Stimulated activated CD4-positive, alpha-beta T cell treated with anti-CD3 and anti-CD28 coated beads, Interleukin-15, amount 100 ng/mL, for 1 hour (primary cell): ENCODE results near the gene CGB7.
"Not testable (repeated sequence)": the region's sequence is repeated elsewhere in the genome, so short reads cannot be mapped to it uniquely, and the experiment has no call there.

Experiments
- DNase-seq, 2 donors: peaks; one replicate each; pipeline ENCODE4 v3.0.0-alpha.2; 2020; ENCODE audit warnings: low read depth in 1 of 2, low spot score in 1 of 2

The CGB7 gene

DNA sequence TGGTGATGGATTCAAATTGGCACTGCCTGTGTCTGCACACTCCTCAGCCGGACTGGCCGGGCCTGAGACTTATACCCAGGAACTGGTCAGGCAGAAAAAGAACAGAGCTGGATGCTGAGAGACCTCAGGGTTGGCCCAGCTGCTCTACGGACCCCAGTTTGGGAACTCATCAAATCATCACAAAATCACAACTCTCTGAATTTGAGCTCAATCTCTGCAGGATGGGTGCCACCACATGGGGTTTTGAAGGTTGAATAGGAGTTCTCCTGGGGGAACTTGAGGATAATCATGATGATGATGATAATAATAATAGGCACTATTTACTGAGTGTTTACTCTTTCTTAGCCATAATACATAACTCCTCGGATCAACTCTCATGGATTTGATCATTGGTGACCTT is 14.9 kb downstream of the CGB7 start:
- not testable (repeated sequence) for DNase-seq

DNA sequence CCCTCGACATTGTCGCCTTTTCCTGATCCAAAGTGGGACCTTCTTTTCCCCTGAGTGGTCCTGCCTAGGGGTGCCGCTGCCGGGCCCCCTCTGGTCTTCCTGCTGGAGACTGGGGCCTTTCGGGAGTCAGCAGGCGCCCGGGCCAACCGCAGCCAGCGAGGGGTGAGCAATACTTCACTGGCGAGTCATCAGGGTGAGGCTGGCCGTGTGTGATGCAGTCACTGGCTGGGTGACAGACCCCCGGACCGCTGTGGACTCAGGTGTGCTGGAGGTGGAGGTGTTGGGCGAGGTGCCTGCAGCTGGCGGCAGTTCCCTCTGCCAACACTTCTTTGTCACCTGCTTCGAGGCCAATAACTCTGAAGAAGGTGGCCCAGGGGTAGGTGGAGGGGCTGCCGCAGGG is 15.4 kb downstream of the CGB7 start:
- DNase-seq, result no peak

DNA sequence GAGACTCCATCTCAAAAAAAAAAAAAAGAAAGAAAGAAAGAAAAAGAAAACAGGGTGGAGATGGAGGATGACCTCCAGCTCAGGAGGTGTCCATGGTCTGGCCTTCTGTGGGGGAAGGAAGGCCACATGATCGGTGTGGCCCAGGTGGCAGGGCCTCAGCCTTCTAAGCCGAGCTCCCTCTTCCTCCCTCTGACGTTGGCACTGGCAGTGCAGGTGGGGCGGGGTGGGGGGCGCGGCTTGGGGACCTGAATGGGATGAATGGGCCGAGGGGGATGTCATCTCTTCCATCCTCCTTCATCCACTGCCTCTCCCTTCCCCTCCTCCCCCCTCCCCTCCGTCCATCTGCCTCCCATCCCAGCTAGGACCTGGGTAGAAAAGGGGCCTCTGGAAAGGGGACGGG is 17.8 kb downstream of the CGB7 start:
- DNase-seq, result not testable (repeated sequence)

DNA sequence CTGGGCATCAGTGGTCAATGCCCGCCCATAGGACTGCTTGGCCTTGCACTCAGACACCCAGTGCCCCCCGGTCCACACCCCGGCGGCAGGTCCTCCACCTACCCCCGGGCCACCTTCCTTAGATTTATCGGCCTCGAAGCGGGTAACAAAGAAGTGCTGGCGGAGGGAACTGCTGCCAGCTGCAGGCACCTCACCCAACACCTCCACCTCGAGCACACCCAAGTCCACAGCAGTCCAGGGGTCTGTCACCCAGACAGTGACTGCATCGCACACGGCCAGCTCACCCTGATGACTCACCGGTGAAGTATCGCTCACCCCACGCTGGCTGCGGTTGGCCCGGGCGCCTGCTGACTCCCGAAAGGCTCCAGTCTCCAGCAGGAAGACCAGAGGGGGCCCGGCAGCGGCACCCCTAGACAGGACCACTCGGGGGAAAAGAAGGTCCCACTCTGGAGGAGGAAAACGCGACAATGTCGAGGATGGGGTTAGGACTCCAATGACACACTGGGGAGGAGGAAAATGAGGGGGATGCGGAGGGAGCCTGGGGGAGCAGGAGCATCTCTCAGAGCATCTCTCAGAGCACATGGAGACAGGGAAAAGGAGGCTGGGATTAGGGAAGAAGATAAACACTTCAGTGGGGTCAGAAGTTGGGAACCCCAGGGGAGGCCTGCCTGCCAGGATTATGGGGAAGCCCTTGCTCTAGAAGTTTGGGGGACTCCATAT is 18.8 kb downstream of the CGB7 start:
- not testable (repeated sequence) for DNase-seq

DNA sequence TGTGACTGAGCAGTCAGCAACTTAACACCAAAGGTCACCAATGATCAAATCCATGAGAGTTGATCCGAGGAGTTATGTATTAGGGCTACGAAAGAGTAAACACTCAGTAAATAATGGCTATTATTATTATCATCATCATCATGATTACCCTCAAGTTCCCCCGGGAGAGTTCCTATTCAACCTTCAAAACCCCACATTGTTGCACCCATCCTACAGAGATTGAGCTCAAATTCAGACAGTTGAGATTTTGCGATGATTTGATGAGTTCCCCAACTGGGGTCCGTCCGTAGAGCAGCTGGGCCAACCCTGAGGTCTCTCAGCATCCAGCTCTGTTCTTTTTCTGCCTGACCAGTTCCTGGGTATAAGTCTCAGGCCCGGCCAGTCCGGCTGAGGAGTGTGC is 19.4 kb downstream of the CGB7 start:
- DNase-seq, result not testable (repeated sequence)

DNA sequence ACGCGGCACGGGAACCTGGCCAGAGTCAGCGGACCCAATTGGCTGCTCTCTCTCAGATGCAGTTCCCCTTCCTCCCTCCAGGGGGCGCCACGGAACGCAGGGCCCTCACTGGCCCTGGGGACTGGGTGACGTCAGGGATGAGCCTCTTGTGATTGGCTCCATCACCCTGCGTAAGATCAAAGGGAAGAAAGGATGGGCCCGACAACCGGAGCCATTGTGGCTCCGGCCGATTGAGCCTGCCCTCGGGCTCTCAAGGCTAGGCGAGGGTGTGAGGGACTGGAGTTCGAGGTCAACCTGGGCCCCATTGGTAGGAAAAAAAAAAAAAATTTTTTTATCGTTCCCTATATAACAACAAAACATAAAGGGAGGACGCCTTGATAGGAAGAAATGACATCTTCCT is 20.7 kb downstream of the CGB7 start, which contains the start of gene CGB1:
Gene CGB1 (minus strand): TSS at position 81 of the 400 bp plus-strand sequence. CDS start 184 bp downstream, outside the sequence.
- DNase-seq, result not testable (repeated sequence)

DNA sequence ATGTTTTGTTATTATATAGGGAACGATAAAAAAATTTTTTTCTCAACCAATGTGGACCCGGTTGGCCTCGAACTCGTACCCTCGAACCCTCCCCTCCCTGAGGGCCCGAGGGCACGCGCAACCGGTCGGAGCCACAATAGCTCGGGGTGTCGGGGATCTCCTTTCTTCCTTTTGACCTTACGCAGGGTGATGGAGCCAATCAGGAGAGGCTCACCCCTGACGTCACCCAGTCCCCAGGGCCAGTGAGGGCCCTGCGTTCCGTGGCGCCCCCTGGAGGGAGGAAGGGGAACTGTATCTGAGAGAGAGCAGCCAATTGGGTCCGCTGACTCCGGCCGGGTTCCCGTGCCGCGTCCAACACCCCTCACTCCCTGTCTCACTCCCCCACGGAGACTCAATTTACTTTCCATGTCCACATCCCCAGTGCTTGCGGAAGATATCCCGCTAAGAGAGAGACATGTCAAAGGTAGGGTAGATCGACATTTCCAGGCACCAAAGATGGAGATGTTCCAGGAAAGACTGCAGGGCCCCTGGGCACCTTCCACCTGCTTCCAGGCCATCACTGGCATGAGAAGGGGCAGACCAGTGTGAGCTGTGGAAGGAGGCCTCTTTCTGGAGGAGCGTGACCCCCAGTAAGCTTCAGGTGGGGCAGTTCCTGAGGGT is 25.8 kb downstream of the CGB7 start, which contains the start of gene CGB2:
Gene CGB2 (plus strand): TSS at position 249 of the 660 bp plus-strand sequence. CDS start 206 bp downstream, at position 455.
- DNase-seq, result peak in 1 of 2 donors; percentile 24

DNA sequence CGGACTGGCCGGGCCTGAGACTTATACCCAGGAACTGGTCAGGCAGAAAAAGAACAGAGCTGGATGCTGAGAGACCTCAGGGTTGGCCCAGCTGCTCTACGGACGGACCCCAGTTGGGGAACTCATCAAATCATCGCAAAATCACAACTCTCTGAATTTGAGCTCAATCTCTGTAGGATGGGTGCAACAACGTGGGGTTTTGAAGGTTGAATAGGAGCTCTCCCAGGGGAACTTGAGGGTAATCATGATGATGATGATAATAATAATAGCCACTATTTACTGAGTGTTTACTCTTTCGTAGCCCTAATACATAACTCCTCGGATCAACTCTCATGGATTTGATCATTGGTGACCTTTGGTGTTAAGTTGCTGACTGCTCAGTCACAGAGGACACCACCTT is 27.2 kb downstream of the CGB7 start:
- DNase-seq, result not testable (repeated sequence)

DNA sequence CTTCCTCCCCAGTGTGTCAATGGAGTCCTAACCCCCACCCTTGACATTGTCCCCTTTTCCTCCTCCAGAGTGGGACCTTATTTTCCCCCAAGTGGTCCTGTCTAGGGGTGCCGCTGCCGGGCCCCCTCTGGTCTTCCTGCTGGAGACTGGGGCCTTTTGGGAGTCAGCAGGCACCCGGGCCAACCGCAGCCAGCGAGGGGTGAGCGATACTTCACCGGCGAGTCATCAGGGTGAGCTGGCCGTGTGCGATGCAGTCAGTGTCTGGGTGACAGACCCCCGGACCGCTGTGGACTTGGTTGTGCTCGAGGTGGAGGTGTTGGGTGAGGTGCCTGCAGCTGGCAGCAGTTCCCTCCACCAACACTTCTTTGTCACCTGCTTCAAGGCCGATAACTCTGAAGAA is 27.8 kb downstream of the CGB7 start:
- not testable (repeated sequence) for DNase-seq

DNA sequence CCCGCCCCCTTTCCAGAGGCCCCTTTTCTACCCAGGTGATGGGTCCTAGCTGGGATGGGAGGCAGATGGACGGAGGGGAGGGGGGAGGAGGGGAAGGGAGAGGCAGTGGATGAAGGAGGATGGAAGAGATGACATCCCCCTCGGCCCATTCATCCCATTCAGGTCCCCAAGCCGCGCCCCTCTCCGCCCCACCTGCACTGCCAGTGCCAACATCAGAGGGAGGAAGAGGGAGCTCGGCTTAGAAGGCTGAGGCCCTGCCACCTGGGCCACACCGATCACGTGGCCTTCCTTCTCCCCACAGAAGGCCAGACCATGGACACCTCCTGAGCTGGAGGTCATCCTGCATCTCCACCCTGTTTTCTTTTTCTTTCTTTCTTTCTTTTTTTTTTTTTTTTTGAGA is 28.9 kb downstream of the CGB7 start:
- DNase-seq, result not testable (repeated sequence)

DNA sequence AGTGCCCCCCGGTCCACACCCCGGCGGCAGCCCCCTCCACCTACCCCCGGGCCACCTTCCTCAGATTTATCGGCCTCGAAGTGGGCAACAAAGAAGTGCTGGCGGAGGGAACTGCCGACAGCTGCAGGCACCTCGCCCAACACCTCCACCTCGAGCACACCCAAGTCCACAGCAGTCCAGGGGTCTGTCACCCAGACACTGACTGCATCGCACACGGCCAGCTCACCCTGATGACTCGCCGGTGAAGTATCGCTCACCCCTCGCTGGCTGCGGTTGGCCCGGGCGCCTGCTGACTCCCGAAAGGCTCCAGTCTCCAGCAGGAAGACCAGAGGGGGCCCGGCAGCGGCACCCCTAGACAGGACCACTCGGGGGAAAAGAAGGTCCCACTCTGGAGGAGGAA is 31.9 kb downstream of the CGB7 start:
- not testable (repeated sequence) for DNase-seq

DNA sequence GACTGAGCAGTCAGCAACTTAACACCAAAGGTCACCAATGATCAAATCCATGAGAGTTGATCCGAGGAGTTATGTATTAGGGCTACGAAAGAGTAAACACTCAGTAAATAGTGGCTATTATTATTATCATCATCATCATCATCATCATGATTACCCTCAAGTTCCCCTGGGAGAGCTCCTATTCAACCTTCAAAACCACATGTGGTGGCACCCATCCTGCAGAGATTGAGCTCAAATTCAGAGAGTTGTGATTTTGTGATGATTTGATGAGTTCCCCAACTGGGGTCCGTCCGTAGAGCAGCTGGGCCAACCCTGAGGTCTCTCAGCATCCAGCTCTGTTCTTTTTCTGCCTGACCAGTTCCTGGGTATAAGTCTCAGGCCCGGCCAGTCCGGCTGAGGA is 32.5 kb downstream of the CGB7 start:
- DNase-seq, result not testable (repeated sequence)

DNA sequence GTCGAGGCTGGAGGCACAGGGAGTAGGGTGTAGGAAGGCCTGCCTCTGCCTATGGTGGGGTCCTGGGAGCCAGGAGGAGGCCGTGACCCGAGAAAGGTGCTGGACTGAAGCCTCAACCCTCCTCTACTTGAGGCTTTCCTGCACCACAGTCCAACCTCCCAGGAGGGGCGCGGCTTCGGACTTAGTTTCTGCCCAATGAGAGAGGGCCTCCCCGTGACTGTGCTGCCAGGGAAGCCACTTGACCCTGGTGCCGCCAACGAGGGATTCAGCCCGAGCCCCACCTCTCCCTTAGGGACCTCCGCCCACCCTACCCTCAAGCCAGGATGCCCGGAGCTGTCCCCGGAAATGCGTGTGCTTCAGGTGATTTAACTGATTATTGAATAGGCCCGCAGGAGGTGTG is 33.3 kb downstream of the CGB7 start, which contains the start of gene CGB3:
Gene CGB3 (minus strand): TSS at position 101 of the 400 bp plus-strand sequence. CDS start 362 bp downstream, outside the sequence.
- not testable (repeated sequence) for DNase-seq

DNA sequence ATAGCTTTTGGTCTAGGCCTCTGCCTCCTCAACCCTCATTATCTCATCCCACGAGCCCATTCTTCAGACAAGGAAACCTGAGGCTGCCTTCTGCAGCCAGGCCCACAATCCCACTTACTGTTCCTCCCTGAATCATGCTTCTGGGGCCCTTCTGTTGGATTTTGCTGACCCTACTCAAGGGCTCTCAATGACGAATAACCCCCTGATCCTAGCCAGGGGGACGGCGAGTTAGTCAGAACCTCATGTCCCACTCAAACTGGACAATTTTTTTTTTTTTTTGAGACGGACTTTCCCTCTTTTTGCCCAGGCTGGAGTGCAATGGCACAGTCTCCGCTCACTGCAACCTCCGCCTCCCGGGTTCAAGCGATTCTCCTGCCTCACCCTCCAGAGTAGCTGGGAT is 35.4 kb downstream of the CGB7 start:
- DNase-seq, result no peak

DNA sequence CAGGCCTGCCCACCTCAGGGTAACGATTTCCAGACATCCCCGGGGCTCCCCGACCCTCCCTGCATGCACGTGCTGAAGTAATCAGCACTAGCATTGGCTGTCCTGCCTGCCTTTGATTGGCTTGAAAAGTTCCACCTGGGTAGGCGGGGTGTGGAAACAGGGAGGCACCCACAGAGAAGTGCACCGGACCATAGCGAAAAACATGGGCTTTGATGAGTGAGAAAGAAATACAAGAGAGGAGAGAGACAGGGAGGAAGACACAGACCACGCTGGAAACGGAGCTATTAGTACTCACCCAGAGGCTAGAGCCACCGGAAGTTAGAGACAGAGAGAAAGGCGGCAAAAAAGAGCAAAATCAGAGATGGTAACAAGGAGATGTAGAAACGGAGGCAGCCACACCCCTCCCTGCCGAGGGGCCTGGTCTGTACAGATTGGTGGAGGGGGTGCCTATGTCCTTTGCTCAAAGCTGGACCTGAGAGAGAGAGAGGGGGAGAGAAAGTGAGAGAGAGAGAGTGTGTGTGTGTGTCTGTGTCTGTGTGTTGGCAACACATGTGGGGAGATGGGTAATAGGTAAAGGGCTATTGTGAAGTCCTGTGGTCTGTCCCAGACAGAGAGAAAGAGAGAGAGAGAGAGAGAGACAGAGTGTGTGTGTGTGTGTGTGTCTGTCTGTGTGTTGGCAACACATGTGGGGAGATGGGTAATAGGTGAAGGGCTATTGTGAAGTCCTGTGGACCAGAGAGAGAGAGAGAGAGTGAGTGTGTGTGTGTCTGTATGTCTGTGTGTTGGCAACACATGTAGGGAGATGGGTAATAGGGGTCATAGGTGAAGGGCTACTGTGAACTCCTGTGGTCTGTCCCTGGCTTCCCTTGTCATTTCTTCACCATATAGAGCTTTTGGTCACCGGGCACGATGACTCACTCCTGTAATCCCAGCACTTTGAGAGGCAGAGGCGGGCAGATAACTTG is 36.3 kb downstream of the CGB7 start:
- no peak for DNase-seq

DNA sequence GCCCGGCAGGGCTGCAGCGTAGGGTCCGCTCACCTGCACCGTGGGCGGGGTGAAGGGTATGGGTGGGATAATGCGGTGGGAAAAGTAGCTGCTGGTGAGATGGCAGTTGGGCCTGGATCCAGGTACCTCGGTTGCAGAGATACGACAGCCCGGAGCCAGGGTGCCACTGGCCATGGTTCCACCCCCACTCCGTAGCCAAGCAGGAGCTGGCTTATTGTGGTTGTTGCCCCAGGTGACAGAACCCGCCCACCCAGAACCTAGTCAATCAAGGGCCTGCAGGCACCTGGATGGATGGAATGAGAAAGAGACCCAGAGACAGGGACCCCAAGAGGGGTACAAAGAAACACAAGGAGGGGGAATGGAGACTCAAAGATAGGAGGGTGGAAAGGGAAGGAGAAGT is 37.2 kb downstream of the CGB7 start:
- DNase-seq, result no peak

DNA sequence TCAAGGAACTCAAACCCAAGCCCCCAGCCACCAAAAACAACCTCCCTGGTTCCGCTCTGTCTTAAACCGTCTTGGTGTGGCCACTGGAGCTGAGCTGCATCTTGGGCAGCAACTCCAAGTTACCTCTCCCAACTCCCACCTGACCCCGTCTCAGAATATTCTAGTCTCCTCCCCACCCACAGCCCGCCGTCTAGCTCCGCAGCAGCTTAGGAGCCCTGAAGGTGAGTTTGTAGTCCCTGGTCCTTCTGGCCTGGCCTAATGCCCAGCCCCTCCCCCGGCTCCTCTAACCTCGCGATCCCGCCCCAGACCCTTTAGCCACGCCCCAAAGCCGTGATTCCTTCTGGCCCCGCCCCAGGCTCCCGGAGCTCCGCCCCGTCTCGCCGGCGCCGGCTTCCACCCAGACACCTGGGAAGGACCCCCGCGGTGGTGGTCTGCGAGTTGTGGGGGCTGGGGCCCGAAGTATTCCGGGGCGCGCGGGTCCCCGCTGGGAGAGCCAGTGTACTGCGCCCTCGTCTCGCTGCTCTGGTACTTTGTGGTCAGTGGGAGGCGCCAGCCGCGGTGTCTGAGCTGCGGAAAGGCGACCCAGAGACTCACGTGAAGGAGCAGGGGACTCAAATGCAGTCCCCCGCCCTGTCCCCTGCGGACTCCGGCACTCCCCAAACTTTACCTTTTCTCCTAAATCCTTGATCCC is 38.2 kb downstream of the CGB7 start:
- peak; percentile 37 to 55 for DNase-seq

DNA sequence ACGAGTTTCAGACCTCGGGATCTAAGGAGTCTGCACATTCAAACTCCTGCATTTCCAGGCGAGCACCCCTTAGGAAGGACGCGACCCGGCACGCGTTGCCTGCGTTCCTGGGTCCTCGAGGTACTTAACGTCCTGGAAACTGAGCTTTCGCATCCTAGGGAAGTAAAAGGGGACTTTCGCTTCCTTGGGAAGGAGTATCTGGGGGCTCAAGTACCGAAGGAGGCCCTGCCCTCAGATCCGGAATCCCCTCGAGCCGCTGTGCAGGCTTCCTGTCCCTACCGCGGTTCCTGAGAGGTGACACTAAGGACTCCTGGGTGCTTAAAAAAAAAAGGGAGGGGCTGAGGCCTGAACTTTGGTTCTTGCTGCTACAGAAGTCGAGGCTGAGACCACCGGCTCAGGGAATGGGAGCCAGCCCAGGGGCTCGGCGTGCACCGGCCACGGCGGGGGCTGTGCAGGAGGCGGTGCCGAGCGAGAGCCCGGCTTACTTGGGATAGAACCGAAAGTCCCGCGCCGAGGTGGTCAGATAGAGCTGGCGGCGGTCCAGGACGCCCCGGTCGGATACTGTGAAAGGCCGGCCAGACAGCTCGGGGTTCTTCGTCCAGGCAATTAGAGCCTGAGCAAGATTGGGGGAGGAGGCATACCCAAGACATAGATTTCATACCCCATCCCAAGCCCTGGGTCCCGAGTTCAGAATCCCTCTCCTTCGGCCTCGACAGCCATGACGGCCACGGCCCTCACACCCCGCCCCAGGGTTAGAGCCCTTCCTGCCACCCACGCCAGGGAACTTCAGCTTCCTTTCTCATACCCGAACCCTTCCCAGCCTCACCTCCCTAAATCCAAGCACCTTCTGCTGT is 38.9 kb downstream of the CGB7 start:
- DNase-seq, result not testable (repeated sequence)

DNA sequence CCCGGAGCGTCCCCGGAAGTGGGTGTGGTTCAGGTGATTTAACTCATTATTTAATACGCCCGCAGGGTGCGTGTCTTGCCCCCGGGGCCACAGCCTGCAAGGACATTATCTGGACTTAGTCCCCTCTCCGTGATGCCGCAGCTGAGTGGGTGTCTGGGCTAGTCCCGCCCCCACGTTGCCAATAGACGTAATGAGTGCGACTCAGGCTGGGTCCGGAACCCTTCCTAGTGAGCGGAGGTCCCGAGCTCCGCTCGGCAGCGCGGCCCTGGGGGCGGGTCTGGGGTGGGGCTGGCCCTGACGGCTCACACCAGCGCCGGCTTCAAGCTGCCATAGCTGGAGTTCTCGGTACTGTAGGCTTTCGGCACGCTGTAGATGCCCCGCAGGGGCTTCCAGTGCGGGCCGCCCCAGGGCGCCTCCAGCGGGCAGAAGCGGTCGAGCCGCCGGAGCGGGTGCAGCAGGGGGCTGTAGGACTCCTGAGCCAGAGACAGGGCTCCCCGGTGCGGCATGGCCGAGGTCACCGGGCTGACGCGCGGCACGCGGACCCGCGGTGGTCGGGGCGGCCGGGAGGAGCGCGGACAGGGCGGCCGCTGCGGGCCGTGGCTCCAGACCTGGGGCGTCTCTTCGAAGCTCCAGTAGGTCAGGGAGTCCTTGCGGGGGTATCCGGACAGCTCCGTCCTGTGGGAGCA is 39.7 kb downstream of the CGB7 start:
- DNase-seq, result peak; percentile 45 to 54
